ENCODE data around the gene MICALL1.
A peak's percentile ranks its signal among the peaks of the same experiment; 100 is the strongest.

The MICALL1 gene

GRCh38 chr22:37930952-37931440 lies 24.9 kb downstream of the MICALL1 start:
- intact Hi-C loops (cut with DNase I; ENCODE audit: low total_unique reads), result loop anchor here (5.0 kb wide), 2 partner anchors 44 to 114 kb away; no protein-coding TSS in a partner anchor
- DNase-seq, result no peak
- Histone ChIP-seq H3K9me3 (no peaks in the 10 kb centered on the region), H3K27me3 (no peaks in the 10 kb centered on the region), H3K4me3 (no peak overlapping the region), H3K36me3 (peaks cover 31 to 75% (median 57%) of the 10 kb centered on the region in 3 donors), H3K4me1 (peaks cover 5 to 32% (median 24%) of the 10 kb centered on the region in 4 donors), H3K27ac (peak overlapping the region; percentile 17 to 81)
- TF ChIP-seq CTCF (IDR thresholded peaks at IDR 0.05), result no peak

- no peak for TF ChIP-seq CTCF (IDR thresholded peaks at IDR 0.05)
- H3K4me3 ChIP-seq, result no peak overlapping the region
- no peaks in the 10 kb centered on the region for H3K9me3 ChIP-seq
- H3K36me3 ChIP-seq, result peaks cover 31 to 75% (median 57%) of the 10 kb centered on the region in 3 donors
- intact Hi-C loops (cut with DNase I; ENCODE audit: low total_unique reads), result loop anchor here (2.0 to 5.0 kb wide), 3 partner anchors 25 to 115 kb away; partner anchors contain the start of gene MICALL1
- no peak for DNase-seq
- H3K27ac ChIP-seq, result peak overlapping the region in 1 of 2 donors; percentile 81
- peaks cover 5 to 32% (median 24%) of the 10 kb centered on the region in 4 donors for H3K4me1 ChIP-seq
- no peaks in the 10 kb centered on the region for H3K27me3 ChIP-seq
Observed at GRCh38 chr22:37931893-37932389, 25.8 kb downstream of the MICALL1 start.

GRCh38 chr22:37932401-37932800 lies 26.3 kb downstream of the MICALL1 start:
- no peak for TF ChIP-seq CTCF (IDR thresholded peaks at IDR 0.05)
- H3K36me3 ChIP-seq, result peaks cover 32 to 75% (median 57%) of the 10 kb centered on the region in 3 donors
- H3K4me1 ChIP-seq, result peaks cover 5 to 32% (median 24%) of the 10 kb centered on the region in 4 donors
- H3K27me3 ChIP-seq, result no peaks in the 10 kb centered on the region
- peak overlapping the region in 1 of 2 donors; percentile 81 for H3K27ac ChIP-seq
- no peak for DNase-seq
- no peak overlapping the region for H3K4me3 ChIP-seq
- intact Hi-C loops (cut with DNase I; ENCODE audit: low total_unique reads), result loop anchor here (2.0 to 5.0 kb wide), 3 partner anchors 26 to 115 kb away; partner anchors contain the start of gene MICALL1
- no peaks in the 10 kb centered on the region for H3K9me3 ChIP-seq

GRCh38 chr22:37932821-37933578 lies 26.9 kb downstream of the MICALL1 start:
- Histone ChIP-seq H3K4me1 (peaks cover 5 to 32% (median 24%) of the 10 kb centered on the region in 4 donors), H3K9me3 (no peaks in the 10 kb centered on the region), H3K27ac (peak overlapping the region; percentile 69 to 81), H3K27me3 (no peaks in the 10 kb centered on the region), H3K4me3 (no peak overlapping the region), H3K36me3 (peaks cover 32 to 75% (median 57%) of the 10 kb centered on the region in 3 donors)
- no peak for TF ChIP-seq CTCF (IDR thresholded peaks at IDR 0.05)
- DNase-seq, result peak in 1 of 2 donors; percentile 75
- intact Hi-C loops (cut with DNase I; ENCODE audit: low total_unique reads), result loop anchor here (2.0 to 5.0 kb wide), 3 partner anchors 26 to 116 kb away; partner anchors contain the start of gene MICALL1

- peak; percentile 91 to 96 for DNase-seq
- TF ChIP-seq CTCF (IDR thresholded peaks at IDR 0.05), result peak; percentile 99
- no peaks in the 10 kb centered on the region for H3K9me3 ChIP-seq
- intact Hi-C loops (cut with DNase I; ENCODE audit: low total_unique reads), result loop anchor here (2.0 to 5.0 kb wide), 3 partner anchors 27 to 117 kb away; partner anchors contain the start of gene MICALL1
- H3K4me1 ChIP-seq, result peaks cover 5 to 32% (median 24%) of the 10 kb centered on the region in 4 donors
- H3K27me3 ChIP-seq, result no peaks in the 10 kb centered on the region
- H3K36me3 ChIP-seq, result peaks cover 31 to 73% (median 54%) of the 10 kb centered on the region in 3 donors
- H3K27ac ChIP-seq, result peak overlapping the region; percentile 69 to 81
- H3K4me3 ChIP-seq, result no peak overlapping the region
Observed at GRCh38 chr22:37933711-37934376, 27.7 kb downstream of the MICALL1 start.

Measured in tibial artery (tissue), 4 donors.